Heart right ventricle (tissue), 16 donors: ENCODE results near the gene NFKBIB. TPM values are rescaled to one million over a fixed set of nuclear protein-coding genes. Genes with fewer than 3 reads are reported as not detected.

Experiments
- ATAC-seq, 8 donors: fragments of 200-7000 bp; cut with Tn5 transposase; one replicate each; pipeline ENCODE4 v1.9.1; 2020; ENCODE audit warnings: mild to moderate bottlenecking in 8 of 8, moderate library complexity in 8 of 8, moderate number of reproducible peaks in 1 of 8
- DNase-seq, 2 donors: peaks; one replicate each; pipeline ENCODE4 v3.0.0-alpha.2; 2020
- H3K27ac ChIP-seq, 10 donors: fragments of 200-600 bp; sonication (generic) in 2 of 10; one replicate each; pipeline versions ENCODE4 v1.5.0 to v1.8.0; 2020 to 2022; ENCODE audit warnings: mild to moderate bottlenecking in 3 of 10
- H3K27me3 ChIP-seq, 7 donors: fragments of 200-600 bp; one replicate each; pipeline ENCODE4 v1.8.0; 2021 to 2022; ENCODE audit warnings: mild to moderate bottlenecking in 2 of 7
- H3K36me3 ChIP-seq, 9 donors: fragments of 200-600 bp; sonication (generic) in 1 of 9; one replicate each; pipeline versions ENCODE4 v1.5.0 to v1.8.0; 2020 to 2022; ENCODE audit warnings: mild to moderate bottlenecking in 2 of 9
- H3K4me1 ChIP-seq, 9 donors: fragments of 200-600 bp; sonication (generic) in 1 of 9; one replicate each; pipeline versions ENCODE4 v1.5.0 to v1.8.0; 2020 to 2022; ENCODE audit warnings: mild to moderate bottlenecking in 4 of 9
- H3K4me3 ChIP-seq, 10 donors: fragments of 200-600 bp; sonication (generic) in 2 of 10; one replicate each; pipeline versions ENCODE4 v1.5.0 to v1.8.0; 2020 to 2022; ENCODE audit warnings: mild to moderate bottlenecking in 7 of 10, moderate library complexity in 2 of 10
- H3K9me3 ChIP-seq, 11 donors: fragments of 200-600 bp in 10 of 11; sonication (generic) in 2 of 11; one replicate each; pipeline versions ENCODE4 v1.5.0 to v1.8.0; 2013 to 2022; ENCODE audit warnings: mild to moderate bottlenecking in 2 of 11, control low read depth in 1 of 11, moderate library complexity in 1 of 11
- CTCF ChIP-seq, 9 donors: fragments of 200-600 bp; sonication (generic) in 2 of 9; IDR thresholded peaks; one replicate each; pipeline versions ENCODE4 v1.5.0 to v1.8.0; 2021 to 2022; ENCODE audit warnings: antibody characterized with exemption in 9 of 9, mild to moderate bottlenecking in 5 of 9, moderate library complexity in 1 of 9
- WGBS, 2 donors: extraction: QIAGEN DNeasy Blood & Tissue Kit; methylation state at CpG; one replicate each; pipeline ENCODE4 v1.1.7; 2013; ENCODE audit warnings: inconsistent platforms in 1 of 2; 5-methylcytosine and 5-hydroxymethylcytosine counted together
- intact Hi-C, 10 donors: fragments of 100-400 bp; cut with DNase I; formaldehyde crosslinking; loops; one replicate each; pipeline versions ENCODE4 v1.11.1 to v1.14.2; 2022
- long read RNA-seq, 3 donors: library from polyadenylated mRNA; unstranded; transcript quantifications; one replicate each; pipeline ENCODE4 v2.0.0, GENCODE V29; 2020 to 2021
- polyA plus RNA-seq, 2 donors: library from polyadenylated mRNA; stranded (reverse); fragments of 200-250 nt; gene quantifications; one replicate each; pipeline ENCODE4 v1.2.3, GENCODE V29; 2013
- total RNA-seq, 10 donors: library from RNA; stranded (reverse); fragmentation: NEBNext Ultra II Directional in 3 of 10; extraction: Animal tissue kit (Norgen Biotek cat#: 25700) in 3 of 10; gene quantifications; one replicate each; pipeline versions ENCODE4 v1.2.1 to v1.2.4, GENCODE V29; 2021 to 2023
- donor health status: Arrhythmogenic right ventricular cardiomyopathy.
- donor health status: ischemic (EF 13 %, LVEDD 7.1; RV severe dilation, severe dysfunction).
- donor health status: healthy with polysubstance abuse.
- donor health status: DM: no; HTN: yes; CAD: no.
- donor health status: DM: no; HTN: no; CAD: no.
- donor health status: ischemic (EF 25% LVEDD 6.9; RV normal size, moderate dysfunction).
- donor health status: ischemic (EF 25% LVEDD 5.7; RV mildly dilated, moderate dysfunction).
- donor health status: healthy.
- donor health status: DM: yes; HTN: yes; CAD: no.
- donor health status: Ischemic cardiomyopathy.
- donor health status: ischemic (EF 35%, LVEDD 5.7; RV mildly dilated, moderate dysfunction).
- donor health status: nonischemic (EF 11% LVEDD 7.7; RV severe dilation, severe dysfunction).
- donor health status: DM: yes; HTN: yes; CAD: no.
- donor health status: PGD.
- donor health status: ischemic (EF 29% LVEDD 5.4; RV normal size, mild dysfunction).
- donor health status: nonischemic (EF 23%, LVEDD 6.1; RV moderate dilation, normal function).

The NFKBIB gene
- total RNA-seq (10 to 100 TPM; 16.1 to 26.6 (median 21.6) TPM), polyA plus RNA-seq (10 to 100 TPM; 31.5 to 79.8 TPM)
- long read RNA-seq, donor 1, transcript NFKBIB-204 (5 exons, 1,929 nt): major isoform, 21 of 33 reads
- long read RNA-seq, donor 1, partial matches to known transcripts: 5 of 33 reads
- long read RNA-seq, donor 1, other reads (novel, unspliced or antisense): 3 of 33 reads
- long read RNA-seq, donor 2, transcript NFKBIB-204 (5 exons, 1,929 nt): major isoform, 15 of 39 reads
- long read RNA-seq, donor 2, transcript NFKBIB-201 (6 exons, 1,159 nt): minor isoform, 10 of 39 reads
- long read RNA-seq, donor 2, partial matches to known transcripts: 5 of 39 reads
- long read RNA-seq, donor 2, other reads (novel, unspliced or antisense): 9 of 39 reads
- long read RNA-seq, donor 3, transcript NFKBIB-201 (6 exons, 1,159 nt): minor isoform, 5 of 19 reads
- long read RNA-seq, donor 3, transcript NFKBIB-204 (5 exons, 1,929 nt): major isoform, 11 of 19 reads
- long read RNA-seq, donor 3, partial matches to known transcripts: 0 of 19 reads
- long read RNA-seq, donor 3, other reads (novel, unspliced or antisense): 2 of 19 reads

GRCh38 chr19:38899447-38900201, at the start of gene NFKBIB, which contains the start of gene SIRT2:
NFKBIB (plus strand) TSS chr19:38899969; CDS start chr19:38900033, 64 bp downstream.
SIRT2 (minus strand) TSS chr19:38899618; CDS start chr19:38899521, 97 bp downstream.
- peak within 1 kb of the TSS; percentile 64 to 90 (median 80) for H3K4me3 ChIP-seq
- ATAC-seq: peak; percentile 97 to 99 (median 98)
- 0% methylated on average over 64 of the region's 64 CpGs for WGBS, 2 donors
- peaks cover 0 to 5% (median 0%) of the 10 kb centered on the region in 11 donors for H3K9me3 ChIP-seq
- peak within 1 kb of the TSS; percentile 61 to 93 (median 90) for H3K27ac ChIP-seq
- H3K36me3 ChIP-seq: peaks cover 0 to 12% (median 0%) of the 10 kb centered on the region in 9 donors
- intact Hi-C loops: loop anchor here in 7 of 10 donors (1.0 to 10.0 kb wide), 6 partner anchors 47 to 275 kb away; partner anchors contain the start of gene HNRNPL (in 1 of the 7)
- peak in 1 of 9 donors; percentile 23 for TF ChIP-seq CTCF (IDR thresholded peaks at IDR 0.05)
- H3K4me1 ChIP-seq: peaks cover 4 to 41% (median 34%) of the 10 kb centered on the region in 9 donors
- peak; percentile 98 to 100 for DNase-seq
- no peaks in the 10 kb centered on the region for H3K27me3 ChIP-seq

GRCh38 chr19:38850436-38850975, 49.3 kb upstream of the NFKBIB start:
- DNase-seq (peak in 1 of 2 donors; percentile 98), ATAC-seq (peak; percentile 74 to 93 (median 89))
- Histone ChIP-seq H3K9me3 (no peaks in the 10 kb centered on the region), H3K4me1 (peaks cover 17 to 53% (median 46%) of the 10 kb centered on the region in 9 donors), H3K27me3 (no peaks in the 10 kb centered on the region), H3K36me3 (peaks cover 0 to 31% (median 23%) of the 10 kb centered on the region in 9 donors), H3K27ac (peak overlapping the region; percentile 94 to 100 (median 99)), H3K4me3 (peak overlapping the region; percentile 47 to 95 (median 86))
- peak in 4 of 9 donors; percentile 10 to 36 (median 16) for TF ChIP-seq CTCF (IDR thresholded peaks at IDR 0.05)
- intact Hi-C loops: loop anchor here in 5 of 10 donors (1.0 to 5.0 kb wide), 4 partner anchors 19 to 49 kb away; partner anchors contain the start of genes NFKBIB (in 4 of the 5), SIRT2 (in 4 of the 5) and ECH1 (in 1 of the 5)
- WGBS, 2 donors: 0% methylated on average over 26 of the region's 26 CpGs

GRCh38 chr19:38850976-38851621, 48.7 kb upstream of the NFKBIB start:
- peak; percentile 39 to 48 for DNase-seq

More at GRCh38 chr19:38850976-38851621, 48.7 kb upstream of the NFKBIB start:
- intact Hi-C loops: loop anchor here in 5 of 10 donors (1.0 to 5.0 kb wide), 4 partner anchors 20 to 48 kb away; partner anchors contain the start of genes NFKBIB (in 4 of the 5), SIRT2 (in 4 of the 5) and ECH1 (in 1 of the 5)
- no peaks in the 10 kb centered on the region for H3K9me3 ChIP-seq
- H3K4me1 ChIP-seq: peaks cover 17 to 49% (median 40%) of the 10 kb centered on the region in 9 donors
- peaks cover 0 to 25% (median 17%) of the 10 kb centered on the region in 9 donors for H3K36me3 ChIP-seq
- TF ChIP-seq CTCF (IDR thresholded peaks at IDR 0.05): no peak
- WGBS, 2 donors: 2 to 5% methylated on average over 40 of the region's 40 CpGs
- no peaks in the 10 kb centered on the region for H3K27me3 ChIP-seq
- H3K27ac ChIP-seq: peak overlapping the region; percentile 94 to 100 (median 99)
- H3K4me3 ChIP-seq: peak overlapping the region; percentile 47 to 95 (median 86)
- peak in 1 of 8 donors; percentile 8 for ATAC-seq
